Endothelial cell of umbilical vein (primary cell): Measurements from ENCODE around the gene DDOST. TPM values are rescaled to one million over a fixed set of nuclear protein-coding genes. Genes with fewer than 3 reads are reported as not detected.

Experiments used
- BruUV-seq: library from RNA; stranded (reverse); fragments of 400-500 nt; replicated peaks from 2 replicates; lab custom pipeline; 2021; lab: Mats Ljungman, UMichigan
- CTCF ChIA-PET: fragments of 300-600, 350-600 bp; sonication (Branson Sonifier 250); formaldehyde crosslinking; loops from one replicate; lab custom pipeline; 2021; ENCODE audit warnings: antibody characterized with exemption, inconsistent platforms; lab: Charles Lee
- POLR2A ChIA-PET: fragments of 300-600, 350-600 bp; sonication (Branson Sonifier 250); formaldehyde crosslinking; loops from one replicate; lab custom pipeline; 2021; ENCODE audit warnings: antibody characterized with exemption, inconsistent platforms; lab: Charles Lee
- DNase-seq: peaks from one replicate; pipeline ENCODE4 v3.0.0-alpha.2; 2011; ENCODE audit warnings: low read depth, low spot score
- FAIRE-seq: peaks from 2 replicates; lab custom pipeline; 2011; peaks lifted over from hg19 to GRCh38; lab: Jason Lieb, UNC
- H2AFZ ChIP-seq: 2 replicates; pipeline ENCODE4 v1.6.0; 2012; ENCODE audit warnings: low read depth, low read length, control low read depth, inconsistent platforms
- H3K27ac ChIP-seq: 2 replicates; pipeline ENCODE4 v1.5.1; 2011; ENCODE audit warnings: low read depth, mild to moderate bottlenecking, control low read depth, low read length, moderate library complexity; ENCODE audit not compliant: insufficient read depth
- H3K27me3 ChIP-seq, 2 experiments: 2 replicates each; pipeline versions ENCODE4 v1.6.0 to v1.6.1; 2011; ENCODE audit warnings: low read length in 2 of 2, mixed read lengths in 1 of 2; ENCODE audit not compliant: control insufficient read depth in 2 of 2, insufficient read depth in 2 of 2
- H3K36me3 ChIP-seq, 2 experiments: 2 replicates in 1 of 2; 3 replicates in 1 of 2; pipeline ENCODE4 v1.5.1; 2011; ENCODE audit warnings: low read length in 2 of 2, mild to moderate bottlenecking in 1 of 2, moderate library complexity in 1 of 2; ENCODE audit not compliant: control insufficient read depth in 2 of 2, insufficient read depth in 2 of 2; ENCODE audit errors: extremely low read depth in 1 of 2
- H3K4me1 ChIP-seq: 3 replicates; pipeline ENCODE4 v1.5.1; 2011; ENCODE audit warnings: mild to moderate bottlenecking, low read length; ENCODE audit not compliant: control insufficient read depth, insufficient read depth; ENCODE audit errors: extremely low read depth
- H3K4me2 ChIP-seq: 2 replicates; pipeline ENCODE4 v1.6.1; 2011; ENCODE audit warnings: low read length, control low read depth, mixed read lengths; ENCODE audit not compliant: insufficient read depth
- H3K4me3 ChIP-seq, 3 experiments: fragments of 200-600 bp in 1 of 3; sonication (generic), shearing (Covaris generic) in 1 of 3; replicated peaks in 1 of 3; 2 replicates each; pipeline ENCODE4 v1.5.1; 2011 to 2016; ENCODE audit warnings: control low read depth in 3 of 3, low read length in 3 of 3, mild to moderate bottlenecking in 2 of 3, inconsistent platforms in 1 of 3, low read depth in 1 of 3, moderate library complexity in 1 of 3; ENCODE audit not compliant: insufficient read depth in 1 of 3
- H3K79me2 ChIP-seq: 2 replicates; pipeline ENCODE4 v1.6.0; 2012; ENCODE audit warnings: low read length, inconsistent platforms; ENCODE audit not compliant: control insufficient read depth, insufficient read depth
- H3K9ac ChIP-seq: replicated peaks from 2 replicates; pipeline ENCODE3; 2011; ENCODE audit warnings: low read length, control low read depth; ENCODE audit not compliant: insufficient read depth; ENCODE audit errors: extremely low read depth
- H3K9me1 ChIP-seq: replicated peaks from 3 replicates; pipeline ENCODE4 v1.6.0; 2011; ENCODE audit warnings: mild to moderate bottlenecking, low read length; ENCODE audit not compliant: control insufficient read depth, insufficient read depth; ENCODE audit errors: extremely low read depth
- H3K9me3 ChIP-seq: replicated peaks from 2 replicates; pipeline ENCODE4 v1.5.1; 2012; ENCODE audit warnings: low read length, inconsistent platforms; ENCODE audit not compliant: control insufficient read depth, insufficient read depth
- H4K20me1 ChIP-seq: replicated peaks from 2 replicates; pipeline ENCODE3; 2011; ENCODE audit warnings: mild to moderate bottlenecking, low read length; ENCODE audit not compliant: control insufficient read depth, insufficient read depth; ENCODE audit errors: extremely low read depth
- CTCF ChIP-seq, 2 donors: IDR thresholded peaks; 1 replicate in 1 of 2; 2 replicates in 1 of 2; pipeline ENCODE4 v1.5.1; 2011; ENCODE audit warnings: low read length in 2 of 2, mild to moderate bottlenecking in 2 of 2, moderate library complexity in 2 of 2, control low read depth in 1 of 2, inconsistent platforms in 1 of 2, low read depth in 1 of 2; ENCODE audit not compliant: insufficient read depth in 1 of 2; ENCODE audit errors: extremely low read depth in 1 of 2
- EZH2 ChIP-seq: IDR thresholded peaks from 2 replicates; pipeline ENCODE4 v1.6.1; 2012; ENCODE audit warnings: borderline replicate concordance, low read depth, mild to moderate bottlenecking, moderate library complexity, low read length, inconsistent platforms; ENCODE audit not compliant: severe bottlenecking
- GATA2 ChIP-seq: IDR thresholded peaks from 2 replicates; pipeline ENCODE4 v1.7.0; 2011; ENCODE audit warnings: low read depth, mild to moderate bottlenecking, moderate library complexity, mixed read lengths, low read length; ENCODE audit not compliant: insufficient read length, insufficient read depth
- JUN ChIP-seq: IDR thresholded peaks from 2 replicates; pipeline ENCODE4 v1.6.1; 2011; ENCODE audit warnings: borderline replicate concordance, low read depth; ENCODE audit not compliant: insufficient read length, insufficient read depth
- MAX ChIP-seq: IDR thresholded peaks from 2 replicates; pipeline ENCODE4 v1.6.1; 2011; ENCODE audit not compliant: insufficient read depth, insufficient read length
- MYC ChIP-seq: IDR thresholded peaks from one replicate; pipeline ENCODE4 v1.6.1; 2011; ENCODE audit warnings: mild to moderate bottlenecking, low read depth, low read length
- POLR2A ChIP-seq: IDR thresholded peaks from 2 replicates; pipeline ENCODE4 v1.6.1; 2012; ENCODE audit warnings: low read depth, mild to moderate bottlenecking, control low read depth, low read length
- POLR2AphosphoS5 ChIP-seq: IDR thresholded peaks from 2 replicates; pipeline ENCODE4 v1.6.1; 2012; ENCODE audit warnings: low read depth, mild to moderate bottlenecking, control low read depth, low read length, moderate library complexity; ENCODE audit not compliant: insufficient read depth
- dilution Hi-C: fragments of 300-500 bp; cut with MboI; formaldehyde crosslinking; loops from one replicate; pipeline ENCODE4 v1.15.0; 2019; ENCODE audit warnings: low sequenced_read_pairs; ENCODE audit not compliant: extremely low pct_ligation_motif_present
- intact Hi-C: fragments of 100-400 bp; cut with micrococcal nuclease; formaldehyde crosslinking; loops from one replicate; pipeline ENCODE4 v1.10.0; 2022
- polyA plus RNA-seq, 4 experiments: library from polyadenylated mRNA; depleted of rRNA in 3 of 4; stranded (reverse) in 3 of 4; unstranded in 1 of 4; fragments of >200 nt; gene quantifications; 2 replicates each; pipeline versions ENCODE4 v1.2.1 to v1.2.3, GENCODE V29; 2011 to 2012; ENCODE audit warnings: missing spikeins in 1 of 4
- total RNA-seq: library from RNA; stranded (reverse); gene quantifications from 2 replicates; pipeline ENCODE4 v1.2.3, GENCODE V29; 2021

DDOST gene
- total and polyA plus RNA-seq, 2 donors (not counting 3 experiments of a cell fraction or from before 2014, with no cell fraction given), result 319 to 533 TPM

DNA sequence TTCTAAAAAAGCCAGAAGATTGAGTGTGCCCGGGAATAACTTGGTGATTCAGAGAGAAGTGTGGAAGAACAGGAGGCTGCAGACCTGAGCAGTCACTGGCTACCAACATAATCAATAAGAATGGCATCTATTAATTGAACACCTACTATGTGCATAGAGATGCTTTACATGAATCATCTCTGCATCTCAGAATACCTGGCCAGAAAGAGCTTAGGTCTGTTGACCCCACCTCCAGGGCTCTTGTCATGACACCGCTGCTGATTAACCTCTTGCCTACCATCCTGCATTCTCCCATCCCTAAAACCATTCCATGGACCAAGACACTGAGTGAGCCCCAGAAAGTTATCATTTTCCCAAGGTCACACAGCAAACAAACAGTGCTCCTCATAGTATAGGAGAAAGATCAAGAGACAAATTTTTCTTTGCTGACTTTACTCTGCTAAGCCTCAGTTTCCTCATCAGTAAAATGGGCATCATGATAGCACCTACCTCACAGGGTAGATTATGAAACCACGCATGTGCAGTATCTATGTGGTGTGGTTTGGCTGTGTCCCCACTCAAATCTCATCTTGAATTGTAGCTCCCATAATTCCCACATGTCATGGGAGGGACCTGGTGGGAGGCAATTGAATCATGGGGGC, 44.2 kb downstream of the DDOST start:
- Histone ChIP-seq H2AFZ (no peak overlapping the region), H3K4me2 (no peak overlapping the region), H3K4me3 (no peak overlapping the region), H3K9me3 (no peaks in the 10 kb centered on the region), H3K9ac (no peak overlapping the region), H3K27ac (no peak overlapping the region), H3K4me1 (no peaks in the 10 kb centered on the region), H3K27me3 (no peaks in the 10 kb centered on the region), H3K36me3 (no peaks in the 10 kb centered on the region), H3K9me1 (no peaks in the 10 kb centered on the region), H4K20me1 (no peaks in the 10 kb centered on the region), H3K79me2 (no peaks in the 10 kb centered on the region)
- POLR2A ChIA-PET, result no interaction called here
- BruUV-seq, result no TSS peak
- TF ChIP-seq JUN (no peak), GATA2 (no peak), POLR2AphosphoS5 (no peak), MYC (no peak), EZH2 (no peak), POLR2A (no peak), MAX (no peak), CTCF (IDR thresholded peaks at IDR 0.05; ENCODE audit: extremely low read depth in 1 of 2, insufficient read depth in 1 of 2, low read depth in 1 of 2, low read length in 2 of 2) (no peak)
- FAIRE-seq (no peak), DNase-seq (no peak)
- dilution Hi-C loops (no loop called here), intact Hi-C loops (no loop called here)
- CTCF ChIA-PET, result interaction anchor here (1.1 to 1.6 kb wide), 2 partner anchors 17 to 42 kb away, joined by 3 to 7 read pairs; no protein-coding TSS in a partner anchor
